B cell (primary cell): Measurements from ENCODE around the gene PSMD1.

Experiments
- CTCF ChIP-seq: fragments of 200-600 bp; IDR thresholded peaks from one replicate; pipeline ENCODE4 v1.8.0; 2022; ENCODE audit warnings: antibody characterized with exemption, mild to moderate bottlenecking
- EZH2 ChIP-seq: IDR thresholded peaks from 2 replicates; pipeline ENCODE4 v1.6.1; 2012; ENCODE audit warnings: borderline replicate concordance, low read depth, mild to moderate bottlenecking, moderate library complexity, low read length; ENCODE audit not compliant: insufficient read depth, poor library complexity, severe bottlenecking

GRCh38 chr2:231013820-231014219, 42.8 kb upstream of the PSMD1 start:
- TF ChIP-seq CTCF (no peak), EZH2 (no peak)
